Activated CD4-positive, alpha-beta T cell treated with anti-CD3 and anti-CD28 coated beads, Interleukin-2, amount 10 ng/mL, durations not matched to agents 7 days and 5 days (primary cell): Measurements from ENCODE around the gene MFN1. TPM values are rescaled to one million over a fixed set of nuclear protein-coding genes. Genes with fewer than 3 reads are reported as not detected.
"Not testable (repeated sequence)": the region's sequence is repeated elsewhere in the genome, so short reads cannot be mapped to it uniquely, and the experiment has no call there.

Experiments used
- CTCF ChIA-PET: fragments of 350-600 bp; sonication (Branson Sonifier 250); formaldehyde crosslinking; loops from one replicate; lab custom pipeline; 2021; ENCODE audit warnings: antibody characterized with exemption; lab: Charles Lee
- POLR2A ChIA-PET: fragments of 350-600 bp; sonication (Branson Sonifier 250); formaldehyde crosslinking; loops from one replicate; lab custom pipeline; 2021; ENCODE audit warnings: antibody characterized with exemption; lab: Charles Lee
- DNase-seq: peaks from one replicate; pipeline ENCODE4 v3.0.0-alpha.2; 2020
- H3K27ac Mint-ChIP-seq: one replicate; pipeline ENCODE4 v1.8.0; 2021; ENCODE audit warnings: mild to moderate bottlenecking, moderate library complexity, mixed read lengths
- H3K27me3 Mint-ChIP-seq: one replicate; pipeline ENCODE4 v1.8.0; 2021; ENCODE audit warnings: mixed read lengths
- H3K36me3 Mint-ChIP-seq: one replicate; pipeline ENCODE4 v1.8.0; 2021; ENCODE audit warnings: low read depth, mixed read lengths
- H3K4me1 Mint-ChIP-seq: one replicate; pipeline ENCODE4 v1.8.0; 2021; ENCODE audit warnings: mixed read lengths
- H3K4me3 Mint-ChIP-seq: one replicate; pipeline ENCODE4 v1.8.0; 2021; ENCODE audit warnings: mild to moderate bottlenecking, moderate library complexity, mixed read lengths
- H3K9me3 Mint-ChIP-seq: one replicate; pipeline ENCODE4 v1.8.0; 2021; ENCODE audit warnings: mixed read lengths
- total RNA-seq, 2 experiments: library from RNA; stranded (reverse); gene quantifications; one replicate each; pipeline ENCODE4 v1.2.3, GENCODE V29; 2021

Gene MFN1
- 10 to 100 TPM; 36.3 to 36.9 TPM for total RNA-seq

DNA sequence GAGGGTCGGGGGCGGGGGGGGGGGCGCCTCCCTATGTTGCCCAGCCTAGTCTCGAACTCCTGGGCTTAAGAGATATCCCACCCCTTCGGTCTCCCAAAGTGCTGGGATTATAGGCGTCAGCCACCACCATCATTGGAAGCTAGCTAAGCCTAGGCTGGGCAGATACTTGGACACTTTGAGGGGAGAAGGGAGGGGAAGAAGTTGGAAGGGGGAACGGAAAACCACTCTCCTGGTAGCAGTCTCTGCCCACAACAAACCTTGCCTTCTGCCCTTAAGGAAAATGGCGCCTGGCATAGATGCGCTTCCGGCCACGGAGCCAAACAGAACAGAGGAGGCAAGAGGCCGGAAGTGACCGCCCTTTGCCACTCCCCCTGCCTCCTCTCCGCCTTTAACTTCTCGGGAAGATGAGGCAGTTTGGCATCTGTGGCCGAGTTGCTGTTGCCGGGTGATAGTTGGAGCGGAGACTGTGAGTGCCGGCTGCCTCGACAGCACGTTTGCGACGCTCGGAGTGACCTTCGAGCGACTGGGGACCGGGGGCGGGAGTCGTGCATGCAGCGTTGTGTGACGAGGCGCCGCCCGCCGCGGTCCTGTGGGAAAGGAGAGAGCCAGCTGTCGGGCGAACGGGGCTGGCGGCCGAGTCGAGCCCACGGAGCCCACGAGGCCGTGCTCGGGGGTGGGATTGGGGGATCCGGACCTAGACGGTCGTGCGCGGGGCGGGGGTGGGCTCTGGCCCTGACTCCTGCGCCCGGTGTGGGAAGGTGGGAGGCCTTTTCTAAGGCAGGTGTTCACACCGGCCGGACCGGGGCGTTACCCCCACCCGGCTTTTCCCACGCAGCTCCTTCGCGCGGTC lies at the start of gene MFN1:
MFN1 (plus strand) TSS at position 365 of the 850 bp plus-strand sequence. CDS start 1,143 bp downstream, outside the sequence.
- peak; percentile 93 for DNase-seq
- H3K4me3 Mint-ChIP-seq: peak within 1 kb of the TSS; percentile 95
- H3K27ac Mint-ChIP-seq: peak within 1 kb of the TSS; percentile 95
- no peaks in the 10 kb centered on the region for H3K9me3 Mint-ChIP-seq
- H3K27me3 Mint-ChIP-seq: no peaks in the 10 kb centered on the region
- CTCF ChIA-PET: no interaction called here
- POLR2A ChIA-PET: no interaction called here
- peaks cover 13% of the 10 kb centered on the region for H3K36me3 Mint-ChIP-seq
- H3K4me1 Mint-ChIP-seq: peaks cover 23% of the 10 kb centered on the region

DNA sequence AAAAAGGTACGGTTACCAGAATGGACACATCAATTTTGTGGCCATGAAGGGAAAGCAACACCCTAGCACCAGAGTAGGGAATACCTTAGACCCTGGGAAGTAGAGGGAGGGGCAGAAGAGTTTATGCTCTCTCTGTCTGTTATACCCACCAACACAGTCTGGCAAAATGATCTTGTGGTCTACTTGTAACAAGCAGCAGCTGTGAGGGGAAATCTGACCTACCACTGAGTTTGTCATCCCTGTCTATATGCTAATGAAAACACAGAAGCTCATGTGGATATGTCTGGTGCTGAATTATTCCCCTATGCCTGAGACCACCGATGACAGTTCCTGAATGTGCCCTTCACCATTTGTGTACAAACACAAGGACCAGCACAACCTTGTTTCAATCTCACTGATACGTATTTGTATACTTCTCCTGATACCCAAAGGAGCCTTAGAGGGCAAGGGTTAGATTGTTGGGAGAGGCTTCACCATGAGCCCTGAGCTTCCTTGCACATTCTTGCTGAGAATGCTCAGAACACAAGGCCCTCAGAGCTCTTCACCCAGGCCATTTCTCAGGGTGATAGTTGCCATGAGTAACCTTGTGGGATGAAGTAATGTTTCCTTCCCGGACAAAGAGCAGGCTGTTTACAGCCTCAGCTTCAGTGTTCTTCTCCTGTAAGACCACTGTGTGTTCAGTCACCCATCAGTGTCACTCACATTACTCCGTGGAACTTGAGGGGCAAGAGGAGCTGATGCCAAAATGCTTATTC lies 49.4 kb upstream of the MFN1 start:
- Mint-ChIP-seq H3K27ac (no peak overlapping the region), H3K36me3 (no peaks in the 10 kb centered on the region), H3K9me3 (no peaks in the 10 kb centered on the region), H3K4me3 (no peak overlapping the region), H3K4me1 (no peaks in the 10 kb centered on the region), H3K27me3 (peaks cover 6% of the 10 kb centered on the region)
- CTCF ChIA-PET: interaction anchor here (0.6 to 0.7 kb wide), 2 partner anchors 22 to 645 kb away, joined by 3 read pairs; no protein-coding TSS in a partner anchor
- DNase-seq: no peak
- POLR2A ChIA-PET: no interaction called here

DNA sequence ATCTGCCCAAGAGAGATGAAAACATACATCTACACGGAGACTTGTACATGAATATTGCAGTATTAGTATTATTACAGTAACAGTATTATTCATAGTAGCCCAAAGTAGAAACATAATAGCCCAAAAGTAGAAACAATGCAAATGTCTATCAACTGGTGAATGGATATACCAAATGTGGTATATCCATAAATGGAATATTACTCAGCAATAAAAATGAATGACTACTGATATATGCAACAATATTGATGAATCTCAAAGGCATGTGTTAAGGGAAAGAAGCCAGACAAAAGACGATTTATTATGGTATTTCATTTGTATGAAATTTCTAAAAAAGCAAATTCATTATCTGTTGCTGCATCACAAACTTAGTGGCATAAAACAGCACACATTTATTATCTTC lies 48.2 kb upstream of the MFN1 start:
- no peak for DNase-seq
- Mint-ChIP-seq H3K9me3 (no peaks in the 10 kb centered on the region), H3K4me1 (no peaks in the 10 kb centered on the region), H3K36me3 (no peaks in the 10 kb centered on the region), H3K27me3 (peaks cover 6% of the 10 kb centered on the region), H3K4me3 (no peak overlapping the region), H3K27ac (no peak overlapping the region)
- POLR2A ChIA-PET: no interaction called here
- CTCF ChIA-PET: no interaction called here

- H3K27ac Mint-ChIP-seq: no peak overlapping the region
- no peak overlapping the region for H3K4me3 Mint-ChIP-seq
- no peaks in the 10 kb centered on the region for H3K4me1 Mint-ChIP-seq
- CTCF ChIA-PET: no interaction called here
- H3K36me3 Mint-ChIP-seq: no peaks in the 10 kb centered on the region
- DNase-seq: no peak
- peaks cover 7% of the 10 kb centered on the region for H3K27me3 Mint-ChIP-seq
- H3K9me3 Mint-ChIP-seq: no peaks in the 10 kb centered on the region
- POLR2A ChIA-PET: no interaction called here
Measured at GRCh38 chr3:179299999-179300613, 47.4 kb upstream of the MFN1 start.

GRCh38 chr3:179301645-179302044 lies 45.9 kb upstream of the MFN1 start:
- DNase-seq: no peak
- POLR2A ChIA-PET: no interaction called here
- Mint-ChIP-seq H3K4me1 (no peaks in the 10 kb centered on the region), H3K27ac (no peak overlapping the region), H3K27me3 (peaks cover 15% of the 10 kb centered on the region), H3K9me3 (no peaks in the 10 kb centered on the region), H3K36me3 (no peaks in the 10 kb centered on the region), H3K4me3 (no peak overlapping the region)
- CTCF ChIA-PET: no interaction called here

- H3K4me3 Mint-ChIP-seq: no peak overlapping the region
- CTCF ChIA-PET: no interaction called here
- POLR2A ChIA-PET: no interaction called here
Measured at GRCh38 chr3:179302111-179302510, 45.4 kb upstream of the MFN1 start.

DNA sequence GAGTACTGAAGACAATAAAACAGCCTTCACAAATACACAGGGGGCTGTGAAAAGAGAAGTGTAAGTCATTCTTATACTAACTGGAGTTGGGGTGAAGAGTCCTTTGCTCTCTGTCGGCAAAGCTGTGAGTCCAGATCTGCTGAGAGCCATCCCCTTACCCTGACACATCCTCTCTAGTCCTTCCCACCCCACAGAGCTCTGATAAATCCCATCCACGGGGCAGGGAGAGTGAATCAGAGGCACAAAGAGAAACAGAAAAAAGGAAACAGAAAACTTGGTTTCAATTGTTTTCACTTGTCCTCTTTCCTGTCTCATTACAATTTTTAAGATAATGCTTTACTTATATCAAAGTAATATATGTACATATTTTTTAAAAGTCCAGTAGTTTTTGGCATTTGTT lies 42.9 kb upstream of the MFN1 start:
- DNase-seq: no peak
- no peaks in the 10 kb centered on the region for H3K4me1 Mint-ChIP-seq
- ChIA-PET POLR2A (no interaction called here), CTCF (interaction anchor here (0.6 kb wide), 1 partner anchor 230 kb away, joined by 7 read pairs; no protein-coding TSS in a partner anchor)
- no peak overlapping the region for H3K4me3 Mint-ChIP-seq
- H3K36me3 Mint-ChIP-seq: no peaks in the 10 kb centered on the region
- peaks cover 13% of the 10 kb centered on the region for H3K27me3 Mint-ChIP-seq
- no peak overlapping the region for H3K27ac Mint-ChIP-seq
- no peaks in the 10 kb centered on the region for H3K9me3 Mint-ChIP-seq

More at GRCh38 chr3:179302111-179302510, 45.4 kb upstream of the MFN1 start:
- Mint-ChIP-seq H3K4me1 (no peaks in the 10 kb centered on the region), H3K27ac (no peak overlapping the region), H3K9me3 (no peaks in the 10 kb centered on the region), H3K36me3 (no peaks in the 10 kb centered on the region), H3K27me3 (peaks cover 13% of the 10 kb centered on the region)
- DNase-seq: no peak

GRCh38 chr3:179307362-179307761 lies 40.1 kb upstream of the MFN1 start:
- H3K36me3 Mint-ChIP-seq, H3K4me1 Mint-ChIP-seq, POLR2A ChIA-PET, CTCF ChIA-PET, H3K4me3 Mint-ChIP-seq, H3K9me3 Mint-ChIP-seq, DNase-seq, H3K27ac Mint-ChIP-seq: not testable (repeated sequence)
- peaks cover 13% of the 10 kb centered on the region for H3K27me3 Mint-ChIP-seq

DNA sequence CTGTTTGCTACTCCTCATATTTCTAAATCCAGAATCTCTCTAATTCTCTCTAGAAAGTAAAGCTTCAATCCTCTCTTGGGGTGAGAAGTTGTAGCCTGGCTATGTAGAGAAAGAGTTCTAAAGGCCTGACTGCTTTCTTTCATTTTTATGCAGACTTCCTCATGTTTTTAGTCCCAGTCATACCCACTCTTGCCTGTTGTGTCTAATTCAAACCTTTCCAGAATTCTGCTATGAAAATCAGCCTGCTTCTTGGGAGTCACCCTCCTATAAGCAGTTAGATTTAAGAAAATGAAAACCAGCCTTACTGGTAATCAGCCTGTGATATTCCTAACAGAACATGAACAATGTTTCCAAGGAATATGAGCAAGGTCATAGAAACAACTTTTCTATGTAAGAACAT lies 39.5 kb upstream of the MFN1 start:
- ChIA-PET CTCF (no interaction called here), POLR2A (no interaction called here)
- Mint-ChIP-seq H3K36me3 (no peaks in the 10 kb centered on the region), H3K27me3 (peaks cover 13% of the 10 kb centered on the region), H3K27ac (no peak overlapping the region), H3K4me3 (no peak overlapping the region), H3K4me1 (no peaks in the 10 kb centered on the region), H3K9me3 (no peaks in the 10 kb centered on the region)
- DNase-seq: no peak

- Mint-ChIP-seq H3K9me3 (no peaks in the 10 kb centered on the region), H3K4me3 (no peak overlapping the region)
- CTCF ChIA-PET: no interaction called here
Measured at GRCh38 chr3:179309225-179310078, 38.1 kb upstream of the MFN1 start.

DNA sequence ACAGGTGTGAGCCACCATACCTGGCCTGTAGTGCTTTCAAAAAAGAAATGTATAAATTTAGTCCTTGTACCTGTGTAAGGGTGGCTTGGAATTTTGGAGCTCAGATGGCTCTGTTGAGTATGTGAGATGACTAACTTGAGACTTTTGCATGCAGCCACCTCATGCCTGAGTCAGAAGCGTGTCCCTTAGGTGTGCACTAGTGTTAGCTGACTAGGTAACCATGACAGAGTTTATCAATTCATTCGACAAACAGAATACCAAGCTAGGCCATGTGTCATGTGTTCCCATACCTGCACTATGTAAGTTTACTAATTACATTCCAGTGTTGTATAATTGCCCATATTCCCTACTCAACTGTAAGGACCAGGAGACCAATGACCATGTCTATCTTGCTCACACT lies 28.6 kb upstream of the MFN1 start:
- Mint-ChIP-seq H3K36me3 (peaks cover 2% of the 10 kb centered on the region), H3K4me3 (no peak overlapping the region), H3K4me1 (peaks cover 27% of the 10 kb centered on the region), H3K27ac (no peak overlapping the region), H3K27me3 (peaks cover 7% of the 10 kb centered on the region), H3K9me3 (no peaks in the 10 kb centered on the region)
- no peak for DNase-seq
- ChIA-PET CTCF (interaction anchor here (1.6 to 5.2 kb wide), 2 partner anchors 171 to 303 kb away, joined by 3 to 21 read pairs; partner anchors contain the start of gene PIK3CA), POLR2A (no interaction called here)

More at GRCh38 chr3:179309225-179310078, 38.1 kb upstream of the MFN1 start:
- Mint-ChIP-seq H3K27ac (no peak overlapping the region), H3K27me3 (peaks cover 14% of the 10 kb centered on the region), H3K36me3 (no peaks in the 10 kb centered on the region), H3K4me1 (no peaks in the 10 kb centered on the region)
- no peak for DNase-seq
- POLR2A ChIA-PET: no interaction called here
